HL-60 (cell line): ENCODE data around the gene FHL1.

Source experiments
- GABPA ChIP-seq: IDR thresholded peaks from 2 replicates; pipeline ENCODE4 v1.6.1; 2012; ENCODE audit warnings: low read depth
- POLR2AphosphoS5 ChIP-seq: IDR thresholded peaks from 2 replicates; pipeline ENCODE4 v1.6.1; 2012; ENCODE audit warnings: low read depth
- REST ChIP-seq: IDR thresholded peaks from 2 replicates; pipeline ENCODE4 v1.6.1; 2012; ENCODE audit warnings: low read depth; ENCODE audit not compliant: insufficient replicate concordance
- SPI1 ChIP-seq: IDR thresholded peaks from 2 replicates; pipeline ENCODE4 v1.6.1; 2012; ENCODE audit warnings: low read depth, mild to moderate bottlenecking, borderline replicate concordance
- TF ChIP-seq, protein P1 (sequence below): IDR thresholded peaks from one replicate; pipeline ENCODE4 v1.5.1; 2011; ENCODE audit warnings: low read length, control low read depth, inconsistent platforms; ENCODE audit not compliant: insufficient read depth

DNA sequence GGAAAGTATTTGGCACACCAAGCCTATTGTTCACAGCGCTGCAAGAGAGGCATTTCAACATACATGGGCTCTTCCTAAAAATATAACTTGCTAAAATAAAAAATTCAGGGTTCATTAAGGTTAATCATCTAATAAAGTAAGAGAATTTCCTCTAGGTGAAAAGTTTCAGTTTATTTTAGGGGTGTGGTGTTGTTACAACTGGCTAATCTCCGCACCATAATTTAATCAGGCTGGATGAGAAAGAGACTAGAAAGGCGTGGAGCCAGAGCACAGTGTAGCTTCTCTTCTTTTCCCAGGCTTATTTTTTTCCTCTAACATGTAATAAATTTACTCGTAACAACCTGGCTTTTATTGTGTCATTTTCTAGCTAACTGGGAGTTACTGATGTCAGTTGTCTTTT lies 47.9 kb downstream of the FHL1 start:
- TF ChIP-seq, protein P1, sequence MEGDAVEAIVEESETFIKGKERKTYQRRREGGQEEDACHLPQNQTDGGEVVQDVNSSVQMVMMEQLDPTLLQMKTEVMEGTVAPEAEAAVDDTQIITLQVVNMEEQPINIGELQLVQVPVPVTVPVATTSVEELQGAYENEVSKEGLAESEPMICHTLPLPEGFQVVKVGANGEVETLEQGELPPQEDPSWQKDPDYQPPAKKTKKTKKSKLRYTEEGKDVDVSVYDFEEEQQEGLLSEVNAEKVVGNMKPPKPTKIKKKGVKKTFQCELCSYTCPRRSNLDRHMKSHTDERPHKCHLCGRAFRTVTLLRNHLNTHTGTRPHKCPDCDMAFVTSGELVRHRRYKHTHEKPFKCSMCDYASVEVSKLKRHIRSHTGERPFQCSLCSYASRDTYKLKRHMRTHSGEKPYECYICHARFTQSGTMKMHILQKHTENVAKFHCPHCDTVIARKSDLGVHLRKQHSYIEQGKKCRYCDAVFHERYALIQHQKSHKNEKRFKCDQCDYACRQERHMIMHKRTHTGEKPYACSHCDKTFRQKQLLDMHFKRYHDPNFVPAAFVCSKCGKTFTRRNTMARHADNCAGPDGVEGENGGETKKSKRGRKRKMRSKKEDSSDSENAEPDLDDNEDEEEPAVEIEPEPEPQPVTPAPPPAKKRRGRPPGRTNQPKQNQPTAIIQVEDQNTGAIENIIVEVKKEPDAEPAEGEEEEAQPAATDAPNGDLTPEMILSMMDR, result no peak
- TF ChIP-seq POLR2AphosphoS5, result no peak
- no peak for TF ChIP-seq GABPA
- no peak for TF ChIP-seq REST
- no peak for TF ChIP-seq SPI1
